CD8-positive, alpha-beta memory T cell (primary cell): Measurements from ENCODE around the gene STK26. TPM values are rescaled to one million over a fixed set of nuclear protein-coding genes. Genes with fewer than 3 reads are reported as not detected.
A peak's percentile ranks its signal among the peaks of the same experiment; 100 is the strongest.

Source experiments
- CTCF ChIA-PET: fragments of 350-600 bp; sonication (Branson Sonifier 250); formaldehyde crosslinking; loops from one replicate; lab custom pipeline; 2021; ENCODE audit warnings: antibody characterized with exemption; lab: Charles Lee
- POLR2A ChIA-PET: fragments of 350-600 bp; sonication (Branson Sonifier 250); formaldehyde crosslinking; loops from one replicate; lab custom pipeline; 2021; ENCODE audit warnings: antibody characterized with exemption; lab: Charles Lee
- DNase-seq, 5 donors: peaks; one replicate each; pipeline versions ENCODE4 v3.0.0 to v3.0.0-alpha.2; 2020 to 2022; ENCODE audit warnings: mixed read lengths in 1 of 5
- H3K27ac ChIP-seq: one replicate; pipeline ENCODE4 v1.7.0; 2013; ENCODE audit warnings: low read depth, mild to moderate bottlenecking, low read length, moderate library complexity
- H3K27me3 ChIP-seq: 2 replicates; pipeline ENCODE4 v1.7.0; 2013; ENCODE audit warnings: low read length, mild to moderate bottlenecking; ENCODE audit not compliant: insufficient read depth, poor library complexity, severe bottlenecking
- H3K36me3 ChIP-seq: 2 replicates; pipeline ENCODE4 v1.7.0; 2013; ENCODE audit warnings: mild to moderate bottlenecking, low read length, moderate library complexity; ENCODE audit not compliant: insufficient read depth
- H3K4me1 ChIP-seq: 2 replicates; pipeline ENCODE4 v1.7.0; 2013; ENCODE audit warnings: mild to moderate bottlenecking, low read length, moderate library complexity; ENCODE audit not compliant: insufficient read depth
- H3K4me3 ChIP-seq: 2 replicates; pipeline ENCODE4 v1.7.0; 2013; ENCODE audit warnings: mild to moderate bottlenecking, low read length
- H3K9me3 ChIP-seq: 2 replicates; pipeline ENCODE4 v1.7.0; 2013; ENCODE audit warnings: mild to moderate bottlenecking, low read length
- H3K27ac Mint-ChIP-seq, 8 donors: one replicate each; pipeline ENCODE4 v1.8.0; 2020 to 2021; ENCODE audit warnings: mixed read lengths in 8 of 8, mild to moderate bottlenecking in 6 of 8, inconsistent platforms in 3 of 8, moderate library complexity in 3 of 8
- H3K27me3 Mint-ChIP-seq, 2 donors: one replicate each; pipeline ENCODE4 v1.8.0; 2020 to 2021; ENCODE audit warnings: mixed read lengths in 2 of 2, mild to moderate bottlenecking in 1 of 2, moderate library complexity in 1 of 2
- H3K36me3 Mint-ChIP-seq, 3 donors: one replicate each; pipeline ENCODE4 v1.8.0; 2020 to 2021; ENCODE audit warnings: mixed read lengths in 3 of 3, inconsistent platforms in 1 of 3, mild to moderate bottlenecking in 1 of 3
- H3K4me1 Mint-ChIP-seq, 3 donors: one replicate each; pipeline ENCODE4 v1.8.0; 2020 to 2021; ENCODE audit warnings: mixed read lengths in 3 of 3, inconsistent platforms in 1 of 3, mild to moderate bottlenecking in 1 of 3
- H3K4me3 Mint-ChIP-seq, 7 donors: one replicate each; pipeline ENCODE4 v1.8.0; 2020 to 2021; ENCODE audit warnings: mixed read lengths in 7 of 7, mild to moderate bottlenecking in 6 of 7, moderate library complexity in 4 of 7, inconsistent platforms in 2 of 7
- H3K9me3 Mint-ChIP-seq, 5 donors: one replicate each; pipeline ENCODE4 v1.8.0; 2020 to 2022; ENCODE audit warnings: mixed read lengths in 5 of 5, mild to moderate bottlenecking in 3 of 5, moderate library complexity in 2 of 5, inconsistent platforms in 1 of 5
- polyA plus RNA-seq: library from polyadenylated mRNA; unstranded; fragments of 300-500 nt; fragmentation: Illumina TruSeq; gene quantifications from one replicate; pipeline ENCODE4 v1.2.3, GENCODE V29; 2021
- total RNA-seq, 2 experiments: library from RNA; stranded (reverse); gene quantifications; one replicate each; pipeline ENCODE4 v1.2.3, GENCODE V29; 2021

STK26 gene
- 10 to 100 TPM; 52.0 to 52.4 TPM for total RNA-seq
- 52.5 TPM for polyA plus RNA-seq

GRCh38 chrX:132022967-132023895, at the start of gene STK26:
TSS of gene STK26 (plus strand) at chrX:132023302. CDS start at chrX:132023618, 316 bp downstream.
- H3K9me3 Mint-ChIP-seq: no peaks in the 10 kb centered on the region
- peak within 1 kb of the TSS; percentile 85 to 97 (median 92) for H3K27ac Mint-ChIP-seq
- POLR2A ChIA-PET: interaction anchor here (0.6 to 1.1 kb wide), 5 partner anchors 31 to 1931 kb away, joined by 3 to 4 read pairs (median 3); no protein-coding TSS in a partner anchor

GRCh38 chrX:131975851-131976250, 47.3 kb upstream of the STK26 start:
- no peaks in the 10 kb centered on the region for H3K9me3 Mint-ChIP-seq
- CTCF ChIA-PET: no interaction called here
- H3K4me1 Mint-ChIP-seq: no peaks in the 10 kb centered on the region
- no peaks in the 10 kb centered on the region for H3K36me3 ChIP-seq
- peaks cover 0 to 5% of the 10 kb centered on the region in 2 donors for H3K27me3 Mint-ChIP-seq
- H3K4me3 Mint-ChIP-seq: no peak overlapping the region
- no peak overlapping the region for H3K27ac Mint-ChIP-seq
- peaks cover 0 to 3% (median 2%) of the 10 kb centered on the region in 3 donors for H3K36me3 Mint-ChIP-seq
- H3K27me3 ChIP-seq: no peaks in the 10 kb centered on the region
- no peaks in the 10 kb centered on the region for H3K9me3 ChIP-seq
- H3K4me3 ChIP-seq: no peak overlapping the region
- no peaks in the 10 kb centered on the region for H3K4me1 ChIP-seq
- H3K27ac ChIP-seq: no peak overlapping the region
- no peak for DNase-seq
- POLR2A ChIA-PET: no interaction called here

More at GRCh38 chrX:132022967-132023895, at the start of gene STK26:
- Histone ChIP-seq H3K36me3 (no peaks in the 10 kb centered on the region), H3K9me3 (no peaks in the 10 kb centered on the region), H3K4me1 (peaks cover 7% of the 10 kb centered on the region), H3K27me3 (no peaks in the 10 kb centered on the region), H3K27ac (peak within 1 kb of the TSS; percentile 84), H3K4me3 (peak within 1 kb of the TSS; percentile 83)
- H3K4me3 Mint-ChIP-seq: peak within 1 kb of the TSS; percentile 94 to 99 (median 96)
- DNase-seq: peak; percentile 67 to 84 (median 73)
- CTCF ChIA-PET: interaction anchor here (0.7 to 1.2 kb wide), 3 partner anchors 48 to 196 kb away, joined by 3 to 5 read pairs (median 4); partner anchors contain the start of gene RAP2C
- peaks cover 25 to 37% (median 29%) of the 10 kb centered on the region in 3 donors for H3K4me1 Mint-ChIP-seq
- peaks cover 0 to 8% (median 0%) of the 10 kb centered on the region in 3 donors for H3K36me3 Mint-ChIP-seq
- peaks cover 0 to 5% of the 10 kb centered on the region in 2 donors for H3K27me3 Mint-ChIP-seq

- POLR2A ChIA-PET: no interaction called here
- H3K4me3 Mint-ChIP-seq: no peak overlapping the region
- no peak for DNase-seq
- Histone ChIP-seq H3K27me3 (no peaks in the 10 kb centered on the region), H3K4me3 (no peak overlapping the region), H3K4me1 (peaks cover 5% of the 10 kb centered on the region), H3K36me3 (no peaks in the 10 kb centered on the region), H3K9me3 (no peaks in the 10 kb centered on the region), H3K27ac (no peak overlapping the region)
- H3K9me3 Mint-ChIP-seq: no peaks in the 10 kb centered on the region
- CTCF ChIA-PET: no interaction called here
- peaks cover 4 to 11% (median 4%) of the 10 kb centered on the region in 3 donors for H3K4me1 Mint-ChIP-seq
- peaks cover 0 to 5% of the 10 kb centered on the region in 2 donors for H3K27me3 Mint-ChIP-seq
- peaks cover 0 to 3% (median 2%) of the 10 kb centered on the region in 3 donors for H3K36me3 Mint-ChIP-seq
- no peak overlapping the region for H3K27ac Mint-ChIP-seq
These were observed 45.5 kb upstream of the STK26 start for GRCh38 chrX:131977619-131978018.

GRCh38 chrX:131979116-131979515, 44.0 kb upstream of the STK26 start:
- H3K4me1 Mint-ChIP-seq: peaks cover 12 to 23% (median 16%) of the 10 kb centered on the region in 3 donors
- H3K4me3 Mint-ChIP-seq: no peak overlapping the region
- H3K4me3 ChIP-seq: no peak overlapping the region
- no peaks in the 10 kb centered on the region for H3K27me3 ChIP-seq
- no peak overlapping the region for H3K27ac Mint-ChIP-seq
- H3K9me3 Mint-ChIP-seq: no peaks in the 10 kb centered on the region
- H3K4me1 ChIP-seq: peaks cover 11% of the 10 kb centered on the region
- POLR2A ChIA-PET: no interaction called here
- H3K27ac ChIP-seq: no peak overlapping the region
- no peaks in the 10 kb centered on the region for H3K36me3 ChIP-seq
- H3K27me3 Mint-ChIP-seq: peaks cover 0 to 5% of the 10 kb centered on the region in 2 donors
- no peak for DNase-seq
- peaks cover 0 to 2% (median 1%) of the 10 kb centered on the region in 3 donors for H3K36me3 Mint-ChIP-seq
- no peaks in the 10 kb centered on the region for H3K9me3 ChIP-seq
- CTCF ChIA-PET: no interaction called here

- DNase-seq: peak in 1 of 5 donors; percentile 20
These were observed 37.5 kb upstream of the STK26 start for GRCh38 chrX:131985526-131986049.

GRCh38 chrX:131987252-131987651, 35.9 kb upstream of the STK26 start:
- H3K36me3 ChIP-seq: no peaks in the 10 kb centered on the region
- H3K4me3 ChIP-seq: peak overlapping the region; percentile 41
- no peaks in the 10 kb centered on the region for H3K9me3 ChIP-seq
- no peaks in the 10 kb centered on the region for H3K27me3 ChIP-seq
- H3K27me3 Mint-ChIP-seq: peaks cover 0 to 10% of the 10 kb centered on the region in 2 donors
- CTCF ChIA-PET: interaction anchor here (1.4 to 1.6 kb wide), 2 partner anchors 145 to 232 kb away, joined by 3 to 4 read pairs; partner anchors contain the start of gene RAP2C
- peaks cover 56% of the 10 kb centered on the region for H3K4me1 ChIP-seq
- peak overlapping the region; percentile 14 to 85 (median 65) for H3K4me3 Mint-ChIP-seq
- peaks cover 0 to 5% (median 0%) of the 10 kb centered on the region in 3 donors for H3K36me3 Mint-ChIP-seq
- H3K9me3 Mint-ChIP-seq: no peaks in the 10 kb centered on the region
- DNase-seq: peak in 3 of 5 donors; percentile 50 to 72 (median 69)
- H3K4me1 Mint-ChIP-seq: peaks cover 47 to 62% (median 60%) of the 10 kb centered on the region in 3 donors
- peak overlapping the region; percentile 76 for H3K27ac ChIP-seq
- peak overlapping the region; percentile 79 to 97 (median 88) for H3K27ac Mint-ChIP-seq
- POLR2A ChIA-PET: interaction anchor here (0.6 to 1.0 kb wide), 2 partner anchors 36 to 1573 kb away, joined by 3 read pairs; partner anchors contain the start of gene STK26

More at GRCh38 chrX:131985526-131986049, 37.5 kb upstream of the STK26 start:
- no peaks in the 10 kb centered on the region for H3K36me3 Mint-ChIP-seq
- no peaks in the 10 kb centered on the region for H3K9me3 Mint-ChIP-seq
- ChIA-PET CTCF (no interaction called here), POLR2A (no interaction called here)
- no peaks in the 10 kb centered on the region for H3K36me3 ChIP-seq
- H3K4me3 ChIP-seq: peak overlapping the region; percentile 11
- no peak overlapping the region for H3K27ac ChIP-seq
- peak overlapping the region; percentile 47 to 92 (median 66) for H3K27ac Mint-ChIP-seq
- H3K9me3 ChIP-seq: no peaks in the 10 kb centered on the region
- peaks cover 49 to 69% (median 61%) of the 10 kb centered on the region in 3 donors for H3K4me1 Mint-ChIP-seq
- H3K4me3 Mint-ChIP-seq: peak overlapping the region in 3 of 7 donors; percentile 16 to 40 (median 37)
- no peaks in the 10 kb centered on the region for H3K27me3 Mint-ChIP-seq
- no peaks in the 10 kb centered on the region for H3K27me3 ChIP-seq
- H3K4me1 ChIP-seq: peaks cover 57% of the 10 kb centered on the region

- POLR2A ChIA-PET: interaction anchor here (1.0 kb wide), 1 partner anchor 35 kb away, joined by 3 read pairs; the partner anchor contains the start of gene STK26
- Mint-ChIP-seq H3K27me3 (peaks cover 0 to 14% of the 10 kb centered on the region in 2 donors), H3K36me3 (peaks cover 0 to 5% (median 0%) of the 10 kb centered on the region in 3 donors), H3K4me1 (peaks cover 40 to 52% (median 50%) of the 10 kb centered on the region in 3 donors), H3K27ac (peak overlapping the region in 4 of 8 donors; percentile 7 to 92 (median 64)), H3K9me3 (no peaks in the 10 kb centered on the region), H3K4me3 (peak overlapping the region in 4 of 7 donors; percentile 2 to 33 (median 15))
- CTCF ChIA-PET: interaction anchor here (1.4 to 1.6 kb wide), 2 partner anchors 146 to 231 kb away, joined by 3 to 4 read pairs; partner anchors contain the start of gene RAP2C
- no peaks in the 10 kb centered on the region for H3K9me3 ChIP-seq
- H3K36me3 ChIP-seq: no peaks in the 10 kb centered on the region
- no peaks in the 10 kb centered on the region for H3K27me3 ChIP-seq
- H3K27ac ChIP-seq: no peak overlapping the region
- H3K4me3 ChIP-seq: peak overlapping the region; percentile 8
- peaks cover 46% of the 10 kb centered on the region for H3K4me1 ChIP-seq
- DNase-seq: no peak
These were observed 34.9 kb upstream of the STK26 start for GRCh38 chrX:131988236-131988635.
